ENCODE results near the gene DAZL.

DNA sequence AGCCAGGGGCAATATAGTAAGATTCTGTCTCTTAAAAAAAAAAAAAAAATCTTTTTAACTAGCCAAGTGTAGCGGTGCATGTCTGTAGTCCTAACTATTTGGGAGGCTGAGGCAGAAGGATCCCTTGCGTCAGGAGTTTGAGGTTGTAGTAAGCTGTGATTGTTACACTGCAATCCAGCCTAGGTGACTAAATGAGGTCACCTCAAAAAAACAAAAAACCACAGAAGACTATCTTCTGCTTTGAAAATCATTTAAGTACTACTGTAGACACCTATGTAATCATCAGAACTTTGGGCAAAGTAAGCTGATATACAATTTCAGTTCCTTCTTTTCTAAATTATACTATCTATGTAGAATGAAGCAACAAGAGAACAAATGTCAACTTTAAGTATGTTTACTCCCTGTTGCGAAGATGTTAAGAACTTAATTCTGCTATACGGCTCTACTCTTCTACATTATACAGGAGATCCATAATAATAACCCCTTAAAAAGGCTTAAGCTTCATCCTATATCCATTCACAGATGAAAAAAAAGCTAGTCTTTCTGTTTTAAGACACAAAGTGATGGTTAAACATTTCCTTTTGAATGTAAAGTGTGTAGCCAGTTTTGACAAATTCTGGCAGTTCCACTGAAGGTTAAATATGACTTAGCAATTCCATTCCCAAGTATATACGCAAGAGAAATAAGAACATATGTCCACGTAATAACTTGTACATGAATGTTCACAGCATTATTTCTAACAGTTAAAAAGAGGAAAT lies 15.2 kb downstream of the DAZL start:
- TF ChIP-seq, protein P1, sequence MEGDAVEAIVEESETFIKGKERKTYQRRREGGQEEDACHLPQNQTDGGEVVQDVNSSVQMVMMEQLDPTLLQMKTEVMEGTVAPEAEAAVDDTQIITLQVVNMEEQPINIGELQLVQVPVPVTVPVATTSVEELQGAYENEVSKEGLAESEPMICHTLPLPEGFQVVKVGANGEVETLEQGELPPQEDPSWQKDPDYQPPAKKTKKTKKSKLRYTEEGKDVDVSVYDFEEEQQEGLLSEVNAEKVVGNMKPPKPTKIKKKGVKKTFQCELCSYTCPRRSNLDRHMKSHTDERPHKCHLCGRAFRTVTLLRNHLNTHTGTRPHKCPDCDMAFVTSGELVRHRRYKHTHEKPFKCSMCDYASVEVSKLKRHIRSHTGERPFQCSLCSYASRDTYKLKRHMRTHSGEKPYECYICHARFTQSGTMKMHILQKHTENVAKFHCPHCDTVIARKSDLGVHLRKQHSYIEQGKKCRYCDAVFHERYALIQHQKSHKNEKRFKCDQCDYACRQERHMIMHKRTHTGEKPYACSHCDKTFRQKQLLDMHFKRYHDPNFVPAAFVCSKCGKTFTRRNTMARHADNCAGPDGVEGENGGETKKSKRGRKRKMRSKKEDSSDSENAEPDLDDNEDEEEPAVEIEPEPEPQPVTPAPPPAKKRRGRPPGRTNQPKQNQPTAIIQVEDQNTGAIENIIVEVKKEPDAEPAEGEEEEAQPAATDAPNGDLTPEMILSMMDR (IDR thresholded peaks at IDR 0.05) = no peak
- no peak for TF ChIP-seq SIN3A (IDR thresholded peaks at IDR 0.05; ENCODE audit: borderline replicate concordance, insufficient read depth, low read depth, low read length)
- TF ChIP-seq, protein P2, sequence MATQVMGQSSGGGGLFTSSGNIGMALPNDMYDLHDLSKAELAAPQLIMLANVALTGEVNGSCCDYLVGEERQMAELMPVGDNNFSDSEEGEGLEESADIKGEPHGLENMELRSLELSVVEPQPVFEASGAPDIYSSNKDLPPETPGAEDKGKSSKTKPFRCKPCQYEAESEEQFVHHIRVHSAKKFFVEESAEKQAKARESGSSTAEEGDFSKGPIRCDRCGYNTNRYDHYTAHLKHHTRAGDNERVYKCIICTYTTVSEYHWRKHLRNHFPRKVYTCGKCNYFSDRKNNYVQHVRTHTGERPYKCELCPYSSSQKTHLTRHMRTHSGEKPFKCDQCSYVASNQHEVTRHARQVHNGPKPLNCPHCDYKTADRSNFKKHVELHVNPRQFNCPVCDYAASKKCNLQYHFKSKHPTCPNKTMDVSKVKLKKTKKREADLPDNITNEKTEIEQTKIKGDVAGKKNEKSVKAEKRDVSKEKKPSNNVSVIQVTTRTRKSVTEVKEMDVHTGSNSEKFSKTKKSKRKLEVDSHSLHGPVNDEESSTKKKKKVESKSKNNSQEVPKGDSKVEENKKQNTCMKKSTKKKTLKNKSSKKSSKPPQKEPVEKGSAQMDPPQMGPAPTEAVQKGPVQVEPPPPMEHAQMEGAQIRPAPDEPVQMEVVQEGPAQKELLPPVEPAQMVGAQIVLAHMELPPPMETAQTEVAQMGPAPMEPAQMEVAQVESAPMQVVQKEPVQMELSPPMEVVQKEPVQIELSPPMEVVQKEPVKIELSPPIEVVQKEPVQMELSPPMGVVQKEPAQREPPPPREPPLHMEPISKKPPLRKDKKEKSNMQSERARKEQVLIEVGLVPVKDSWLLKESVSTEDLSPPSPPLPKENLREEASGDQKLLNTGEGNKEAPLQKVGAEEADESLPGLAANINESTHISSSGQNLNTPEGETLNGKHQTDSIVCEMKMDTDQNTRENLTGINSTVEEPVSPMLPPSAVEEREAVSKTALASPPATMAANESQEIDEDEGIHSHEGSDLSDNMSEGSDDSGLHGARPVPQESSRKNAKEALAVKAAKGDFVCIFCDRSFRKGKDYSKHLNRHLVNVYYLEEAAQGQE (IDR thresholded peaks at IDR 0.05; ENCODE audit: insufficient read depth in 1 of 2, low read depth in 2 of 2, low read length in 1 of 2) = no peak

All from Panc1 (cell line).